Heart left ventricle (tissue), 16 donors: ENCODE data around the gene ZFYVE27. TPM values are rescaled to one million over a fixed set of nuclear protein-coding genes. Genes with fewer than 3 reads are reported as not detected.

Experiments
- ATAC-seq, 4 donors: fragments of 200-7000 bp; cut with Tn5 transposase; one replicate each; pipeline ENCODE4 v1.9.1; 2020 to 2022; ENCODE audit warnings: moderate library complexity in 4 of 4, mild to moderate bottlenecking in 3 of 4, moderate number of reproducible peaks in 1 of 4
- DNase-seq, 5 donors: peaks; one replicate each; pipeline ENCODE4 v3.0.0-alpha.2; 2020
- H3K27ac ChIP-seq, 12 donors: fragments of 200-600 bp; sonication (generic) in 4 of 12; one replicate each; pipeline versions ENCODE4 v1.5.0 to v1.8.0; 2016 to 2022; ENCODE audit warnings: mild to moderate bottlenecking in 2 of 12
- H3K27me3 ChIP-seq, 9 donors: fragments of 200-600 bp; sonication (generic) in 2 of 9; one replicate each; pipeline versions ENCODE4 v1.5.1 to v1.8.0; 2016 to 2022; ENCODE audit warnings: mild to moderate bottlenecking in 3 of 9
- H3K36me3 ChIP-seq, 9 donors: fragments of 200-600 bp; sonication (generic) in 2 of 9; one replicate each; pipeline versions ENCODE4 v1.5.0 to v1.8.0; 2018 to 2022; ENCODE audit warnings: mild to moderate bottlenecking in 2 of 9
- H3K4me1 ChIP-seq, 12 donors: fragments of 200-600 bp; sonication (generic) in 4 of 12; one replicate each; pipeline versions ENCODE4 v1.5.0 to v1.8.0; 2016 to 2022; ENCODE audit warnings: mild to moderate bottlenecking in 3 of 12
- H3K4me3 ChIP-seq, 12 donors: fragments of 200-600 bp; sonication (generic) in 4 of 12; one replicate each; pipeline versions ENCODE4 v1.5.0 to v1.8.0; 2017 to 2022; ENCODE audit warnings: mild to moderate bottlenecking in 9 of 12, moderate library complexity in 4 of 12
- H3K9me3 ChIP-seq, 12 donors: fragments of 200-600 bp; sonication (generic) in 4 of 12; one replicate each; pipeline versions ENCODE4 v1.5.0 to v1.8.0; 2016 to 2022; ENCODE audit warnings: mild to moderate bottlenecking in 1 of 12
- POLR2A ChIP-seq, 2 donors: fragments of 450-650 bp; IDR thresholded peaks; one replicate each; pipeline ENCODE4 v1.6.1; 2017; ENCODE audit warnings: antibody characterized with exemption in 2 of 2, mild to moderate bottlenecking in 2 of 2, moderate library complexity in 2 of 2
- WGBS, 4 donors: extraction: QIAGEN DNeasy Blood & Tissue Kit in 2 of 4; methylation state at CpG; one replicate each; pipeline versions ENCODE4 v1.1.5 to v1.1.7; 2013 to 2018; 5-methylcytosine and 5-hydroxymethylcytosine counted together
- intact Hi-C, 10 donors: fragments of 100-400 bp; cut with DNase I; formaldehyde crosslinking; loops; one replicate each; pipeline versions ENCODE4 v1.11.1 to v1.14.2; 2022
- polyA plus RNA-seq, 2 donors: library from polyadenylated mRNA; stranded (reverse); fragments of 200-250 nt; gene quantifications; one replicate each; pipeline ENCODE4 v1.2.3, GENCODE V29; 2013
- total RNA-seq, 9 donors: library from RNA; depleted of rRNA in 2 of 9; stranded (reverse); fragments of >200 nt in 2 of 9; fragmentation: NEBNext Ultra II Directional in 3 of 9; extraction: Animal tissue kit (Norgen Biotek cat#: 25700) in 3 of 9; gene quantifications; one replicate each; pipeline versions ENCODE4 v1.1.0 to v1.2.4, GENCODE V29; 2016 to 2023
- TF ChIP-seq, protein P1 (sequence below), 12 donors: fragments of 200-600 bp; sonication (generic) in 4 of 12; IDR thresholded peaks; one replicate each; pipeline versions ENCODE4 v1.5.0 to v1.8.0; 2018 to 2022; ENCODE audit warnings: antibody characterized with exemption in 12 of 12, mild to moderate bottlenecking in 5 of 12
- donor health status: ischemic (EF 13 %, LVEDD 7.1; RV severe dilation, severe dysfunction).
- donor health status: healthy with polysubstance abuse.
- donor health status: DM: no; HTN: yes; CAD: no.
- donor health status: DM: no; HTN: no; CAD: no.
- donor health status: ischemic (EF 25% LVEDD 6.9; RV normal size, moderate dysfunction).
- donor health status: ischemic (EF 25% LVEDD 5.7; RV mildly dilated, moderate dysfunction).
- donor health status: healthy.
- donor health status: DM: yes; HTN: yes; CAD: no.
- donor health status: ischemic (EF 35%, LVEDD 5.7; RV mildly dilated, moderate dysfunction).
- donor health status: nonischemic (EF 11% LVEDD 7.7; RV severe dilation, severe dysfunction).
- donor health status: DM: yes; HTN: yes; CAD: no.
- donor health status: PGD.
- donor health status: ischemic (EF 29% LVEDD 5.4; RV normal size, mild dysfunction).
- donor health status: nonischemic (EF 23%, LVEDD 6.1; RV moderate dilation, normal function).

Gene ZFYVE27
- total and polyA plus RNA-seq, 11 donors = 7.3 to 28.5 (median 13.1) TPM

DNA sequence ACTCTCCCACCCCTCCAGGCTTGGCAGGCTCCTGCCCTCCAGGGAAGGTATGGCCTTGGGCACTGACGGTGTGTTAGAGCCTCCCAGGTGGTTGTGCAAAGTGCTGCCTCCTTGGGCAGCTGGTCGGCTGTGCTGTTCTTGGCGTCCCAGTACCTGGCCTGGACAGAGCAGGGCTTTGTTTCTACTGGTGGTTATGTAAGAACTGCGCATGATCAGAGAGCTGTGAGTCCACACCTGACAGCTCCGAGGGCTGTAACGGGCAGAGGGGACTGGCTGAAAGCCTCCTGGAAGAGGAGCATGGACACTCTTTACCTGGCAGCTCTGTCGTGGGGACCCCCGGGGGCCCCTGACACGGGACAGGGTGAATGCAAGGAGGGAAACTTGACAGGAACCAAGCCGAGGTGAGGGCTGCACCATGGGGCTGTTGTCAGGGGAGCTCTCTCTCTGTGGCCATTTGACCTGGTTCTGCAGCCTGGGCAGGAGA, 37.9 kb downstream of the ZFYVE27 start:
- H3K27ac ChIP-seq = no peak overlapping the region
- intact Hi-C loops = no loop called here
- no peak for DNase-seq
- peaks cover 0 to 39% (median 15%) of the 10 kb centered on the region in 9 donors for H3K27me3 ChIP-seq
- no peaks in the 10 kb centered on the region for H3K9me3 ChIP-seq
- H3K4me3 ChIP-seq = no peak overlapping the region
- H3K4me1 ChIP-seq = peaks cover 0 to 20% (median 1%) of the 10 kb centered on the region in 12 donors
- 68 to 82% (median 74%) methylated on average over 6 to 10 of the region's 10 CpGs for WGBS, 4 donors
- ATAC-seq = no peak
- no peak for TF ChIP-seq POLR2A (IDR thresholded peaks at IDR 0.05)
- TF ChIP-seq, protein P1, sequence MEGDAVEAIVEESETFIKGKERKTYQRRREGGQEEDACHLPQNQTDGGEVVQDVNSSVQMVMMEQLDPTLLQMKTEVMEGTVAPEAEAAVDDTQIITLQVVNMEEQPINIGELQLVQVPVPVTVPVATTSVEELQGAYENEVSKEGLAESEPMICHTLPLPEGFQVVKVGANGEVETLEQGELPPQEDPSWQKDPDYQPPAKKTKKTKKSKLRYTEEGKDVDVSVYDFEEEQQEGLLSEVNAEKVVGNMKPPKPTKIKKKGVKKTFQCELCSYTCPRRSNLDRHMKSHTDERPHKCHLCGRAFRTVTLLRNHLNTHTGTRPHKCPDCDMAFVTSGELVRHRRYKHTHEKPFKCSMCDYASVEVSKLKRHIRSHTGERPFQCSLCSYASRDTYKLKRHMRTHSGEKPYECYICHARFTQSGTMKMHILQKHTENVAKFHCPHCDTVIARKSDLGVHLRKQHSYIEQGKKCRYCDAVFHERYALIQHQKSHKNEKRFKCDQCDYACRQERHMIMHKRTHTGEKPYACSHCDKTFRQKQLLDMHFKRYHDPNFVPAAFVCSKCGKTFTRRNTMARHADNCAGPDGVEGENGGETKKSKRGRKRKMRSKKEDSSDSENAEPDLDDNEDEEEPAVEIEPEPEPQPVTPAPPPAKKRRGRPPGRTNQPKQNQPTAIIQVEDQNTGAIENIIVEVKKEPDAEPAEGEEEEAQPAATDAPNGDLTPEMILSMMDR (IDR thresholded peaks at IDR 0.05) = no peak
- no peaks in the 10 kb centered on the region for H3K36me3 ChIP-seq

DNA sequence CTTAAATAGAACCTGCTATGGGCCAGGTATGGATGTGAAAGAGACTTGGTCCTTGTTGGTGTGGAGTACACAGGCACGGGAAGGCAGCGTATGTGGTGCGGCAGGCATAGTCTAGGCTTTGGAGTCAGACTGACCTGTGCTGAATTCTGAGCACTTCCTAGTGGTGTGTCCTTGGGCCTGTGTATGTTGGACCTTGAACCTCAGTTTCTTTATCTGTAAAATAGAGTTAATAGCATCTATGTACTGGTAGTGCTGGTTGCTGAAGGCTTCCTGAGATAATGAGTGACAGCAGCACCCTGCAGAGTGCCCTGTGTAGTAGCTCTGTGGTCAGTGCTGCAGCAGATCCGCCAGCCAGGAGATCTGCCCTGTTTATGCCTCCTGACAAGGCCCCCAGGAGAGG, 40.2 kb downstream of the ZFYVE27 start:
- ATAC-seq (no peak), DNase-seq (no peak)
- no peak overlapping the region for H3K4me3 ChIP-seq
- TF ChIP-seq, protein P1 (IDR thresholded peaks at IDR 0.05) = no peak
- no peak for TF ChIP-seq POLR2A (IDR thresholded peaks at IDR 0.05)
- no peaks in the 10 kb centered on the region for H3K36me3 ChIP-seq
- peaks cover under 1 to 28% (median 14%) of the 10 kb centered on the region in 12 donors for H3K4me1 ChIP-seq
- H3K27me3 ChIP-seq = peaks cover 0 to 16% (median 2%) of the 10 kb centered on the region in 9 donors
- H3K27ac ChIP-seq = no peak overlapping the region
- intact Hi-C loops = no loop called here
- 91 to 97% (median 95%) methylated on average over 3 to 4 of the region's 4 CpGs for WGBS, 4 donors
- no peaks in the 10 kb centered on the region for H3K9me3 ChIP-seq

DNA sequence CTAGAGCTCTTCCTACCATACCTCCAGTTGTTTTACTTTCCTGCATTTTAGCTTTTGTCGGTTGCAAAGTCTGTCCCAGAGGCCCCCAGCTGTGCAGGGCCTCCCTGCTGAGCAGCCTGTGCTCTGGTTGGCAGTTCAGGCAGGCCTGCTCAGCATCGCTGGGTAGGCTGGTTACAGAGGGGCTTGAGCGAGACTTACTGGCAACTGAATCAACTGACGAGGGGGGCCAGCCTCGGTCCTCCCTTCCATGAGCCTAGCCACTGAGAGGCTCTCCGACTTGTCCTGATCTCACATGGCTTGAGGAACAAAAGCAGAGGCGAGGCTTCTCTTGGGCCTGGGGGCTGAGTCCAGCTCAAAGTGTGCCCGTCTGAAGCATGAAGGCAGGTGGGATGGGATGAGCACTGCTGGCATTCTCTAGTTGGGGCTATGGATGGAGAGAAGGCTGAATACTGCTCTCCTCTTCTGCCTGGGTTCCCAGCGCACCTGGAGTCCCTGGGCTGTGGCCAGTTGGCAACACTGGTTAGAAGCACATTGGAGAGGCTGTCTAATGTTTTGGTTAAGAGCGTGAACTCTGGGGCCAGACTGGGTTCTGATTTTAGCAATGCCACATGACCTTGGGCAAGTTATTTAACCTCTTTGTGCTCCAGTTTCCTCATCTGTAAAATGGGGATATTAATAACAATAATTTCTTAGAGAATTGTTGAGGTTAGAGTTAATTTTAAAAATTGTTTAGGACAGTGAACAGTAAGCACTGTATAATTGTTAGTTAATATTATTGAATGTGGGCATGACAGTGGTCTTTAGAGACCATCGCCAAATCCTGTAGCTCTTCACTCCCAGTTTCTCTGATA, 41.7 kb downstream of the ZFYVE27 start:
- DNase-seq = peak in 1 of 5 donors; percentile 11
- peaks cover 0 to 26% (median 14%) of the 10 kb centered on the region in 12 donors for H3K4me1 ChIP-seq
- no peaks in the 10 kb centered on the region for H3K9me3 ChIP-seq
- intact Hi-C loops = no loop called here
- H3K36me3 ChIP-seq = no peaks in the 10 kb centered on the region
- TF ChIP-seq POLR2A (IDR thresholded peaks at IDR 0.05) = no peak
- TF ChIP-seq, protein P1 (IDR thresholded peaks at IDR 0.05) = no peak
- H3K27ac ChIP-seq = no peak overlapping the region
- 83 to 89% (median 85%) methylated on average over 7 to 11 of the region's 11 CpGs for WGBS, 4 donors
- peaks cover 0 to 3% (median 0%) of the 10 kb centered on the region in 9 donors for H3K27me3 ChIP-seq
- H3K4me3 ChIP-seq = no peak overlapping the region
- no peak for ATAC-seq

DNA sequence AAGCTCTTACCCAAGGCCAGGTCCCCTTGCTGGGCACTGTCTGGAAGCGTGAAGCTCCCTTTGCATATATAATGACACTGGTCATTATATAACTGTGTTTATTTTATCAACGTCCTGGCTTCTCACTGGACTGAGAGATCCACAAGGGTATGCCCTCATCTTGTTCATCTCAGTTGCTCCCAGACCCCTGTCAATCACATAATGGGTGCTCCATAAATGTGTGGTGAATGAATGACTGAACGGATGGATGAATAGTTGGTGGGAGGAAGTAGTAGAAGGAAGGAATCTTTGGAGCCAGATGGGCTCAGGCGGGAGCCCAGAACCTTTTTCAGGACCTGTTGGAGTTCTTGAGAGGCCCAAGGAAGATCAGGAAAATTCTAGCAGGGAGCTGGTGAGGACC, 42.6 kb downstream of the ZFYVE27 start:
- DNase-seq (no peak), ATAC-seq (no peak)
- intact Hi-C loops = no loop called here
- no peak overlapping the region for H3K27ac ChIP-seq
- no peaks in the 10 kb centered on the region for H3K9me3 ChIP-seq
- no peak overlapping the region for H3K4me3 ChIP-seq
- peaks cover 0 to 30% (median 14%) of the 10 kb centered on the region in 12 donors for H3K4me1 ChIP-seq
- H3K27me3 ChIP-seq = no peaks in the 10 kb centered on the region
- H3K36me3 ChIP-seq = no peaks in the 10 kb centered on the region
- TF ChIP-seq POLR2A (IDR thresholded peaks at IDR 0.05) = no peak
- TF ChIP-seq, protein P1 (IDR thresholded peaks at IDR 0.05) = no peak
- whole genome bisulfite sequencing, 4 donors = 68 to 82% (median 79%) methylated on average over 4 of the region's 4 CpGs
